Measurements from ENCODE around the gene POU2AF3.

POU2AF3 gene

DNA sequence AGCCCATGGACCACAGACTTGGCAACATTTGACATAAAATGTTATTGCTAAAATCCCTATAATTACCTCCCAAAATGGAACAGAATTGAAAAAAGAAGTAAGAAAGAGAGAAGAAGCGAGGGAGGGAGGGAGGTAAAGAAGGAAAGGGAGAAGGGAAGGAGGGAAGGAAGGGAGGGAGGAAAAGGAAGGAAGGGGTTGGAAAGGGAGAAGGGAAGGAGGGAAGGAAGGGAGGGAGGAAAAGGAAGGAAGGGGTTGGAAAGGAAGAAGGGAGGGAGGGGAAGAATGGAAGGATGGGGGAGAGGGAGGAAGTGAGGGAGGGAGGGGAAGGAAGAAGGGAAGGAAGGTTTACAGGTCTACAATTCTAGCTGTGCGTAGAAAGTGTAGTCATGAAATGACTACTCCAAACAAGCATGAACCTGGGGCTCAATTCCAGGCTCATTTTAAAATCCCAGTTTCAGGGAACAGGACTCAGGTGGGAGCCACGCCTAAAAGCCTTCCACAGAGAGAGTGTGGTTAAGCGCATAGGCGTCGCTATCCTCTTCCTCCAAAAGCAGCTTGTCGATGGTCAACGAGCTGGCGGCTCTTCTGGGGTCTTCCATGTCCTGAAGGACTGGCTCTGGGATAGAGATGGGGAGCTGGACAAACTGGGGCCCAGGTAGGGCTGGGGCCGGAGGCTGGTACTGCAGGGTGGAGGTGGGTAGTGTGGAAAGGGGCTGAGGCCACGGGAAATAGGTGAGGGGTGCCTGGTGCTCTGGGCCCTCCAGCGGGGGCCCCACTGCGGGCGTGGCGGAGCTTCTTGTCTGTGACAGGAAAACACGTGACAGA lies 55.6 kb downstream of the POU2AF3 start:
- FAIRE-seq: no peak

DNA sequence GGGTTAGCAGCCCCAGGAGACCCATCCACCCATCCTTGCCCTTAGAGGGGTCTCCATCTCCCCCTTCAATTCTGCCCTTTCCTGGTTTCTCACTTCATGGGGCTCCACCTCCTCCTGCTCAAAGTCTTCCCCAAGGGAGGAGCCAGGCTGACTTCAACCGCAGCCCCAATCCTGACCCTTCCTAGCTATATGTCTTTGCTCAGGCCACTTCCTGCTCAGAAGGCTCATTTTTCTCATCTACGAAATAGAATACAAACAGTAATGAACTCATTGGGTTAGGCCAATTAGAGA lies 56.2 kb downstream of the POU2AF3 start:
- no peak for FAIRE-seq

DNA sequence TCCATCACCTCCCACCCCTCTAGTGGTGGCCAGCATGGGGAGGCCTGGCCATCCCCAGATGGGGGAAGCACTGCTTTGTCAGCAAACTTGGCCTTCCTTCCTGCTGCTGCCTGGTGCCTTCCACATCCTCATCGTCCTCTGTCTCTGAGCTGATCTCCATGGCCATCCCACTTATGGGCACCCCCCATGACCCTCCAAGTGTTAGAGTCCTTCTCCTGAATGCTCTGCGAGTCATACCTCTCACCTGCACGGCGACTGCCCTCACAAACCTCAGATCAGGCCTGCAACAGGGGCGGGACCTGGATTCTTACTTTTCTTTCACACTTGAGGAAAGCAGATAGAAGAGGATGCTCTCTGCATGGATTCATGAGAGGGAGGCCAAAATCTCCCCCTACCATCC lies 56.8 kb downstream of the POU2AF3 start:
- no peak for FAIRE-seq

DNA sequence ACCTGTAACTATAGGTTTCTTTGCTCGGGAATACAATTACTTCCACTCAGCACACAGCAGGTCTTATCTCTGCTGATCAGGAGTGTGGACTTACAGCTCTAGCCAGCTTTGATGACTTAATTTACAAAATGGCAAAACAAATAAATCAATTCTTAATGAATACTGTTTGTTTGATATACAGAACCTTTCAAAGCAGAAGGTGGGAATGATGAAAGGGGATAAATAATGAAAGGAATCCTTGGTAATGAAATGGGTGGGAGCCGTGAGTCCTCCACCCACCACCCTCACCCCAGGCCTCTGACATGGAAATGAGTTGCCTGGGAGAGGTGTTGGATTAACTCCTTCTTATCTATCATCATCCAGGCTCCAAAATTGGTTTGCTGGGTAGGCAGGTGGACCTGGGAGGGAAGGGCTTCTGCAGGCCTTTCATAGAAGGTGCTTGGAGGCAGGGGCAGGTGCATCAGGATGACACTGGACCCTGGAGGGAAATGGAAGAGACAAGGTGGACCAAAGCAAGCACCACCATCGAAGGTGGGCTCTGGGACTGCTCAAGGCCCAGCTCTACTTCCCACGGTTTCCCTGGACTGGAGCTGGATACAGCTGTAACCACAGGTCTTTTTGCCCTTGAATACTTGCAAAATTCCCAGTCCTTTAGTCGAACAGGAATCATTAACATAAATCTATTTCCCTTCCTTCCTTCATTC lies 57.8 kb downstream of the POU2AF3 start:
- no peak for FAIRE-seq

DNA sequence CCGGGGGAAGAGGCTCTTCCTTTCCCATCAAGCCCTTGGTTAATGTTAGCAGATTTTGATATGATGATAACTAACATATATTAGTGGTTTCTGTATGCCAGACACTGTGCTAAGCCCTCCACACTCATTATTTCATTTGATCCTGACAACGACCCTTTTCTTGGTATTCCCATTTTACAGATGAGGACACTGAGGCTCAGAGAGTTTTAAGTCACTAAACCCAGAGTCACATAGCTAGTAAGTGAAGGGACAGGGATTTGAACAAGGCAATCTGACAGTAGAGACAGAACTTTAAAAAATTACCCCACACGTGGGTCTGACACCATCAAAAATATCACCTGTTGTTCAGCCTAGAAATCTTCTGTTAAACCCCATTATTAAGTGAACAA lies 58.3 kb downstream of the POU2AF3 start:
- no peak for FAIRE-seq

DNA sequence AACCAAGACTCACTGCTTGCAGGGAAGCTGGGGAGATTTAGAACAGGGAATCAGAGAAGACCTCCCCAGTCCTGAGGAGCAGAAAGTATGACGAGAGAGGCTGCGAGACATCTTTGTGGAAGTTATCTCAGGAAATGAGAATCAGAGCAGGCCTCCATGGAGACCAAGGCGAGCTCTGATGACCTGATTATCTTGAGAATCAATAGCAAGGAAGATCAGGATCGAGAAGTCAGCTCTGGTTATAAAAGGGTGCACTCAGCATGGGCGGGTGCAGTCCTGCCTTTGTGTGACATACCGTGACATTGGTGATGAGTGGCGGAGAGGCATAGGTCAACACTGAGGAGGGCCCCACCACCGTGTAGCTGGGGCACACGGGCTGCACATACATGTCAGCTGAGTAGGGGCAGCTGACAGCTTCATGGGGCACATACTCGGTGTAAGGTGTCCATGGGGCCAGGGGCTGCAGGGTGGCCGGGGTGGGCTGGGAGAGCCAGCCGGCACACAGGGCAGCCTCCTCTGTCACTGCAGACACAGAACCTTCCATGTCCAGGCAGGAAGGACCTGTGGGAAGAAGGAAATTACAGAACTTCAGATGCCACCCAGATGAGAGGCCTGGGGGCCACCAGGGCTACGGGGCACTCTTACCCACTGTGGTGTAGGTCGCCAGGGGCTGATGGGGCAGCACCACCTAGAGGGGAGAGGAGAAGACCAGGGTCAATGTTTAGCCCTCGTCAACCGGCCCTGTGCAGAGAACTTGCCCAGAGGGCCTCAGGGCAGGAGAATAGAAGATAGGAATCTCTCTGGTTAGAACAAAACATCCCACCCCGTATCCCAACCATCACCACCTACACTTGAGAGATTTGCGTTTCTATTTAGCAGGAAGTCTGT lies 59.0 kb downstream of the POU2AF3 start:
- FAIRE-seq: no peak
